HCT116 (cell line): Measurements from ENCODE around the gene GP9.

Experiments
- ATF3 ChIP-seq: IDR thresholded peaks from 2 replicates; pipeline ENCODE4 v1.6.1; 2012
- CTCF ChIP-seq, 3 experiments: fragments of 200-600 bp in 1 of 3; sonication (generic) in 1 of 3; IDR thresholded peaks in 2 of 3; conservative IDR thresholded peaks in 1 of 3; 2 replicates each; pipeline ENCODE4 v1.5.1; 2012 to 2017; ENCODE audit warnings: low read depth in 2 of 3, low read length in 2 of 3, antibody characterized with exemption in 1 of 3, borderline replicate concordance in 1 of 3, control low read depth in 1 of 3, mild to moderate bottlenecking in 1 of 3, mixed read lengths in 1 of 3, mixed run types in 1 of 3, moderate library complexity in 1 of 3; ENCODE audit not compliant: insufficient read depth in 1 of 3
- EZH2 ChIP-seq: fragments of 200-600 bp; sonication (generic); IDR thresholded peaks from 2 replicates; pipeline ENCODE4 v1.6.1; 2017; ENCODE audit warnings: antibody characterized with exemption, mixed run types
- POLR2AphosphoS5 ChIP-seq: IDR thresholded peaks from 2 replicates; pipeline ENCODE4 v1.6.1; 2011; ENCODE audit warnings: mild to moderate bottlenecking, low read depth, low read length, moderate library complexity

GRCh38 chr3:129068291-129068886 lies 7.8 kb downstream of the GP9 start:
- TF ChIP-seq EZH2 (no peak), CTCF (IDR thresholded peaks at IDR 0.05 in 2 of 3, conservative IDR thresholded peaks at IDR 0.05 in 1 of 3; ENCODE audit: borderline replicate concordance in 1 of 3, insufficient read depth in 1 of 3, low read depth in 2 of 3, low read length in 2 of 3) (no peak), POLR2AphosphoS5 (no peak), ATF3 (no peak)
